ENCODE measurements around the gene TERB1.

DNA sequence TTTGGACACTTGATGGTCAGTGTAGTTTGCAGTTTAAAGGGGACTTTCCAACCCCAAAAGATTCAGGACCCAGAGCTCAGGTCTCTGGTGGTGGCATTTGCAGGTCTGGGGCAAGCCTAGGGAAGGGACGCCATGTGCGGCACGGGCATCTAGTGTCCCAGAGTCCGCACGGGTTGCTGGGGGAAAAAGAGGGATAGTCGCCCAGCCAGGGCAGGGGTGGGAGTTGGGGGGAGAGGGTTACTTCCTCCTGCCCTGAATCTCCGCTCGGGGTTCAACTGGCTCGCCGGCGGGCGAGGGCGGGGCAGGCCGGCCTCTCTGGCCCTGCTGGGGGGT, 42.6 kb upstream of the TERB1 start:
- TF ChIP-seq, protein P1, sequence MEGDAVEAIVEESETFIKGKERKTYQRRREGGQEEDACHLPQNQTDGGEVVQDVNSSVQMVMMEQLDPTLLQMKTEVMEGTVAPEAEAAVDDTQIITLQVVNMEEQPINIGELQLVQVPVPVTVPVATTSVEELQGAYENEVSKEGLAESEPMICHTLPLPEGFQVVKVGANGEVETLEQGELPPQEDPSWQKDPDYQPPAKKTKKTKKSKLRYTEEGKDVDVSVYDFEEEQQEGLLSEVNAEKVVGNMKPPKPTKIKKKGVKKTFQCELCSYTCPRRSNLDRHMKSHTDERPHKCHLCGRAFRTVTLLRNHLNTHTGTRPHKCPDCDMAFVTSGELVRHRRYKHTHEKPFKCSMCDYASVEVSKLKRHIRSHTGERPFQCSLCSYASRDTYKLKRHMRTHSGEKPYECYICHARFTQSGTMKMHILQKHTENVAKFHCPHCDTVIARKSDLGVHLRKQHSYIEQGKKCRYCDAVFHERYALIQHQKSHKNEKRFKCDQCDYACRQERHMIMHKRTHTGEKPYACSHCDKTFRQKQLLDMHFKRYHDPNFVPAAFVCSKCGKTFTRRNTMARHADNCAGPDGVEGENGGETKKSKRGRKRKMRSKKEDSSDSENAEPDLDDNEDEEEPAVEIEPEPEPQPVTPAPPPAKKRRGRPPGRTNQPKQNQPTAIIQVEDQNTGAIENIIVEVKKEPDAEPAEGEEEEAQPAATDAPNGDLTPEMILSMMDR (IDR thresholded peaks at IDR 0.05; ENCODE audit: poor library complexity): no peak
- TF ChIP-seq EZH2 (IDR thresholded peaks at IDR 0.05; ENCODE audit: borderline replicate concordance) (no peak), EZH2phosphoT487 (IDR thresholded peaks at IDR 0.05; ENCODE audit: low read depth, severe bottlenecking, unreplicated experiment) (no peak)

Data from hepatocyte (in vitro differentiated cells).